Lower lobe of right lung (tissue), 2 donors: ENCODE measurements around the gene TPK1. TPM values are rescaled to one million over a fixed set of nuclear protein-coding genes. Genes with fewer than 3 reads are reported as not detected.

Experiments used
- ATAC-seq, 2 donors: fragments of 200-7000 bp; cut with Tn5 transposase; one replicate each; pipeline ENCODE4 v1.9.1; 2020 to 2022; ENCODE audit warnings: mild to moderate bottlenecking in 2 of 2, moderate library complexity in 2 of 2
- DNase-seq: peaks from one replicate; pipeline ENCODE4 v3.0.0-alpha.2; 2020
- H3K27ac ChIP-seq: fragments of 200-600 bp; one replicate; pipeline ENCODE4 v1.8.0; 2022
- H3K27me3 ChIP-seq: fragments of 200-600 bp; one replicate; pipeline ENCODE4 v1.8.0; 2022; ENCODE audit warnings: low read depth
- H3K36me3 ChIP-seq: fragments of 200-600 bp; one replicate; pipeline ENCODE4 v1.8.0; 2022; ENCODE audit warnings: mild to moderate bottlenecking
- H3K4me1 ChIP-seq: fragments of 200-600 bp; one replicate; pipeline ENCODE4 v1.8.0; 2022
- H3K4me3 ChIP-seq: fragments of 200-600 bp; one replicate; pipeline ENCODE4 v1.8.0; 2022; ENCODE audit warnings: mild to moderate bottlenecking
- H3K9me3 ChIP-seq: fragments of 200-600 bp; one replicate; pipeline ENCODE4 v1.8.0; 2022
- CTCF ChIP-seq: fragments of 200-600 bp; IDR thresholded peaks from one replicate; pipeline ENCODE4 v1.8.0; 2022; ENCODE audit warnings: antibody characterized with exemption, mild to moderate bottlenecking
- intact Hi-C: fragments of 100-400 bp; cut with DNase I; formaldehyde crosslinking; loops from one replicate; pipeline ENCODE4 v1.11.0; 2022
- total RNA-seq: library from RNA; stranded (reverse); fragmentation: NEBNext Ultra II Directional; extraction: Animal tissue kit (Norgen Biotek cat#: 25700); gene quantifications from one replicate; pipeline ENCODE4 v1.2.1, GENCODE V29; 2021
- donor health status: DM: no; HTN: yes; CAD: no; lungs with severe emphysema.

Gene TPK1
- total RNA-seq, 1 donor from 2014 or later = 9.0 TPM

- Histone ChIP-seq H3K9me3 (no peaks in the 10 kb centered on the region), H3K4me1 (no peaks in the 10 kb centered on the region), H3K27ac (no peak overlapping the region), H3K36me3 (no peaks in the 10 kb centered on the region), H3K27me3 (no peaks in the 10 kb centered on the region), H3K4me3 (no peak overlapping the region)
- ATAC-seq (no peak), DNase-seq (no peak)
- TF ChIP-seq CTCF = no peak
- intact Hi-C loops = no loop called here
Measured at GRCh38 chr7:144404946-144405345, 430.9 kb downstream of the TPK1 start.

GRCh38 chr7:144403649-144404061, 432.2 kb downstream of the TPK1 start, which contains the start of gene NOBOX:
TSS of gene NOBOX (minus strand) at chr7:144403693.
- no peak within 1 kb of the TSS for H3K4me3 ChIP-seq
- no peaks in the 10 kb centered on the region for H3K27me3 ChIP-seq
- no peaks in the 10 kb centered on the region for H3K4me1 ChIP-seq
- DNase-seq (no peak), ATAC-seq (no peak)
- no peaks in the 10 kb centered on the region for H3K9me3 ChIP-seq
- H3K36me3 ChIP-seq = no peaks in the 10 kb centered on the region
- TF ChIP-seq CTCF = no peak
- no peak within 1 kb of the TSS for H3K27ac ChIP-seq
- intact Hi-C loops = no loop called here

GRCh38 chr7:144403102-144403501, 432.8 kb downstream of the TPK1 start:
- Histone ChIP-seq H3K36me3 (no peaks in the 10 kb centered on the region), H3K27ac (no peak overlapping the region), H3K4me3 (no peak overlapping the region), H3K9me3 (no peaks in the 10 kb centered on the region), H3K27me3 (no peaks in the 10 kb centered on the region), H3K4me1 (no peaks in the 10 kb centered on the region)
- DNase-seq (no peak), ATAC-seq (no peak)
- no peak for TF ChIP-seq CTCF
- intact Hi-C loops = no loop called here
